GM12872 (cell line): ENCODE results near the gene USP11.

Experiments used
- CTCF ChIP-seq: IDR thresholded peaks from 3 replicates; pipeline ENCODE4 v1.5.1; 2011; ENCODE audit warnings: low read depth, mild to moderate bottlenecking, low read length, moderate library complexity; ENCODE audit not compliant: insufficient read depth

Gene USP11

GRCh38 chrX:47198687-47199080, 34.1 kb upstream of the USP11 start:
- TF ChIP-seq CTCF = no peak

- TF ChIP-seq CTCF = no peak
Observed at GRCh38 chrX:47199286-47199685, 33.5 kb upstream of the USP11 start.

GRCh38 chrX:47200385-47201150, 32.2 kb upstream of the USP11 start:
- TF ChIP-seq CTCF = no peak

GRCh38 chrX:47201345-47201944, 31.4 kb upstream of the USP11 start:
- no peak for TF ChIP-seq CTCF

GRCh38 chrX:47202316-47202715, 30.5 kb upstream of the USP11 start:
- no peak for TF ChIP-seq CTCF

DNA sequence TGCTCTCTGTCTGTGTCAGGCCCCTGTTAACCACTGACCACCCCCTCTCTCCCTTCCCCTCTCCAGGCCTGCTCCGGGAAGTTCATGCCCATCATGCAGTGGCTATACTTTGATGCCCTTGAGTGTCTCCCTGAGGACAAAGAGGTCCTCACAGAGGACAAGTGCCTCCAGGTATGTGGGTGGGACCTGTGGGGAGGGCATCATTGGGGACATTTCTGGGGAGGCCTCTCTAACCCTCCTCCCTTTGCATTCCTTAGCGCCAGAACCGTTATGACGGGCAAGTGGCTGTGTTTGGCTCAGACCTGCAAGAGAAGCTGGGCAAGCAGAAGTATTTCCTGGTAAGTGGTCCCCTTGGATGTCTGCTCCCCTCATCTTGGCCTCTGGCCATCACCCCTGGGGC, 29.9 kb upstream of the USP11 start:
- no peak for TF ChIP-seq CTCF

GRCh38 chrX:47204970-47205369, 27.8 kb upstream of the USP11 start:
- no peak for TF ChIP-seq CTCF
